ACC112 (cell line): ENCODE measurements around the gene LST1.
A peak's percentile ranks its signal among the peaks of the same experiment; 100 is the strongest.
"Not testable (repeated sequence)": the region's sequence is repeated elsewhere in the genome, so short reads cannot be mapped to it uniquely, and the experiment has no call there.

Source experiments
- H2AFZ ChIP-seq: fragments of 200-600 bp; sonication (generic); one replicate; pipeline ENCODE4 v1.6.0; 2017; ENCODE audit warnings: antibody characterized with exemption, low read length; ENCODE audit not compliant: unreplicated experiment
- H3K27ac ChIP-seq: fragments of 200-600 bp; sonication (generic); 2 replicates; pipeline ENCODE4 v1.5.1; 2014; ENCODE audit warnings: low read depth, mild to moderate bottlenecking, antibody characterized with exemption, low read length, moderate library complexity
- H3K27me3 ChIP-seq: fragments of 200-600 bp; sonication (generic); 2 replicates; pipeline ENCODE4 v1.6.1; 2014; ENCODE audit warnings: mild to moderate bottlenecking, antibody characterized with exemption, low read length, moderate library complexity, mixed read lengths; ENCODE audit not compliant: insufficient read depth
- H3K36me3 ChIP-seq: fragments of 200-600 bp; sonication (generic); 2 replicates; pipeline ENCODE4 v1.6.1; 2016; ENCODE audit warnings: mild to moderate bottlenecking, antibody characterized with exemption, low read length, moderate library complexity, mixed read lengths; ENCODE audit not compliant: insufficient read depth
- H3K4me1 ChIP-seq: fragments of 200-600 bp; sonication (generic); one replicate; pipeline ENCODE4 v1.6.1; 2016; ENCODE audit warnings: low read length, mixed read lengths; ENCODE audit not compliant: insufficient read depth, unreplicated experiment, control insufficient read depth
- H3K4me3 ChIP-seq: fragments of 200-600 bp; sonication (generic); 2 replicates; pipeline ENCODE4 v1.5.1; 2014; ENCODE audit warnings: mild to moderate bottlenecking, low read depth, low read length
- H3K79me2 ChIP-seq: fragments of 200-600 bp; sonication (generic); one replicate; pipeline ENCODE4 v1.6.0; 2016; ENCODE audit warnings: low read length; ENCODE audit not compliant: control insufficient read depth, unreplicated experiment, insufficient read depth

LST1 gene

GRCh38 chr6:31546958-31547726, 38.9 kb upstream of the LST1 start, which contains the start of gene NFKBIL1:
Gene NFKBIL1, plus strand, starts transcription at chr6:31547608. Its CDS starts 87 bp downstream, at chr6:31547695.
- H3K27ac ChIP-seq, result peak within 1 kb of the TSS; percentile 65
- peak within 1 kb of the TSS; percentile 76 for H3K4me3 ChIP-seq
- no peaks in the 10 kb centered on the region for H3K36me3 ChIP-seq
- H2AFZ ChIP-seq, result peak within 1 kb of the TSS; percentile 88
- H3K79me2 ChIP-seq, result peaks cover 23% of the 10 kb centered on the region
- H3K4me1 ChIP-seq, result peaks cover 24% of the 10 kb centered on the region
- no peaks in the 10 kb centered on the region for H3K27me3 ChIP-seq

GRCh38 chr6:31547727-31548543, 38.1 kb upstream of the LST1 start:
- Histone ChIP-seq H3K27me3 (no peaks in the 10 kb centered on the region), H3K79me2 (peaks cover 18% of the 10 kb centered on the region), H3K4me1 (peaks cover 21% of the 10 kb centered on the region), H3K27ac (peak overlapping the region; percentile 65), H2AFZ (peak overlapping the region; percentile 34), H3K36me3 (no peaks in the 10 kb centered on the region), H3K4me3 (peak overlapping the region; percentile 76)

GRCh38 chr6:31548544-31548873, 37.6 kb upstream of the LST1 start:
- H3K4me3 ChIP-seq, result peak overlapping the region; percentile 76
- H3K4me1 ChIP-seq, result peaks cover 17% of the 10 kb centered on the region
- no peaks in the 10 kb centered on the region for H3K36me3 ChIP-seq
- H3K27me3 ChIP-seq, result no peaks in the 10 kb centered on the region
- peaks cover 14% of the 10 kb centered on the region for H3K79me2 ChIP-seq
- H3K27ac ChIP-seq, result no peak overlapping the region; the same call in 1 of the 2 replicates
- no peak overlapping the region for H2AFZ ChIP-seq

DNA sequence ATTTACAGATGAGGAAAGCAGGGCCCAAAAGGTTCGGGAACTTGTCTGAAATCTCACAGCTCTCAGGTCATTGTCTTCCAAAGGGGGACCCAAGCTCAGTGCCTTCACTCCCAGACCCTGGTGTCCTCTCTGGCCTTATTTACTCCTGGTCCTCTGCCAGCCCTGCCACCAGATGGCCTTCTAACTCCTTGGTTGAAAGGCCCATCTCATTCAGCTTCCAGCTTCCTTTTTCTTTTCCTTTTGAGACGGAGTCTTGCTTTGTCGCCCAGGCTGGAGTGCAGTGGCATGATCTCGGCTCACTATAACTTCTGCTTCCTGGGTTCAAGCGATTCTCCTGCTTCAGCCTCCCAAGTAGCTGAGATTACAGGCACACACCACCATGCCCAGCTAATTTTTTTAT, 34.7 kb upstream of the LST1 start:
- Histone ChIP-seq H3K4me1 (peaks cover 12% of the 10 kb centered on the region), H3K79me2 (peaks cover 17% of the 10 kb centered on the region)
- not testable (repeated sequence) for H3K27ac ChIP-seq, H2AFZ ChIP-seq, H3K4me3 ChIP-seq, H3K27me3 ChIP-seq, H3K36me3 ChIP-seq

GRCh38 chr6:31556307-31556706, 29.8 kb upstream of the LST1 start:
- H3K27ac ChIP-seq, result no peak overlapping the region
- H3K36me3 ChIP-seq, result no peaks in the 10 kb centered on the region; the same call in none of the 2 replicates
- no peak overlapping the region for H3K4me3 ChIP-seq
- H3K79me2 ChIP-seq, result peaks cover 4% of the 10 kb centered on the region
- H3K4me1 ChIP-seq, result peaks cover 29% of the 10 kb centered on the region
- no peaks in the 10 kb centered on the region for H3K27me3 ChIP-seq
- no peak overlapping the region for H2AFZ ChIP-seq

- Histone ChIP-seq H3K4me3 (no peak overlapping the region), H3K27ac (no peak overlapping the region), H3K4me1 (peaks cover 29% of the 10 kb centered on the region), H3K79me2 (peaks cover 4% of the 10 kb centered on the region), H3K36me3 (no peaks in the 10 kb centered on the region; the same call in none of the 2 replicates), H3K27me3 (no peaks in the 10 kb centered on the region), H2AFZ (no peak overlapping the region)
These were observed 28.4 kb upstream of the LST1 start for GRCh38 chr6:31557443-31558317.

DNA sequence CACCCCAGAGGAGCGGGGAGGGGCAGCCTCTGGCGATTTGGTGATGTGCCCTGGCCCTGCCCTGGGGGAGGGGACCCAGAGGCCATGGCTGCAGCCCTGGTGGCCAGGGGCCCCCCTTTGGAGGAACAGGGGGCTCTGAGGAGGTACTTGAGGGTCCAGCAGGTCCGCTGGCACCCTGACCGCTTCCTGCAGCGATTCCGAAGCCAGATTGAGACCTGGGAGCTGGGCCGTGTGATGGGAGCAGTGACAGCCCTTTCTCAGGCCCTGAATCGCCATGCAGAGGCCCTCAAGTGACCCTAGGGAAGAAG, 27.8 kb upstream of the LST1 start:
- peaks cover 35% of the 10 kb centered on the region for H3K4me1 ChIP-seq
- H3K36me3 ChIP-seq, result no peaks in the 10 kb centered on the region; the same call in none of the 2 replicates
- peaks cover 4% of the 10 kb centered on the region for H3K79me2 ChIP-seq
- H2AFZ ChIP-seq, result no peak overlapping the region
- H3K27me3 ChIP-seq, result no peaks in the 10 kb centered on the region
- no peak overlapping the region for H3K27ac ChIP-seq
- H3K4me3 ChIP-seq, result no peak overlapping the region

GRCh38 chr6:31558631-31559500, 27.2 kb upstream of the LST1 start:
- Histone ChIP-seq H3K36me3 (no peaks in the 10 kb centered on the region; the same call in none of the 2 replicates), H3K79me2 (peaks cover 4% of the 10 kb centered on the region), H3K27ac (peak overlapping the region; percentile 87; the same call in 1 of the 2 replicates), H2AFZ (no peak overlapping the region), H3K4me1 (peaks cover 41% of the 10 kb centered on the region), H3K27me3 (no peaks in the 10 kb centered on the region), H3K4me3 (no peak overlapping the region)

DNA sequence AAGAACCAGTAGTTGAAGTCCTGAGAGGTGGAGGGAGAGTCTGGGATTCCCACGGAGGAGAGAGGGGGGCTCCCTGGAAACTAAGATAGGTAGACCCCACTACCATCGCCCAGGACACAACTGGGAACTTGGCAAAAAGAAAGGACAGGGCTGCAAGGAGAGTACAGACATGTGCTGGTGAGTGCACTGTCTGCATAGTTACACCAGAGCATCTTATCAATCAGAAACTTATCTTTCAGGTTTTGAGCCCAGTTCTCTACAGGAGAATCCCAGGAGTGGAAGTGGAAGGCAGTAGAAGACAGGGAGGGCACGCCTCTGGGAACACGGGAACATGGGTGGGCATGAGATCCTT, 26.5 kb upstream of the LST1 start:
- Histone ChIP-seq H2AFZ (no peak overlapping the region), H3K4me3 (peak overlapping the region; percentile 19; the same call in 1 of the 2 replicates), H3K79me2 (peaks cover 4% of the 10 kb centered on the region), H3K27ac (peak overlapping the region; percentile 87), H3K4me1 (peaks cover 41% of the 10 kb centered on the region), H3K36me3 (no peaks in the 10 kb centered on the region; the same call in 1 of the 2 replicates), H3K27me3 (no peaks in the 10 kb centered on the region)
